ENCODE measurements around the gene ADARB2.

- TF ChIP-seq CTCF (IDR thresholded peaks at IDR 0.05) (no peak), POLR2A (IDR thresholded peaks at IDR 0.05) (no peak)
Observed at GRCh38 chr10:1625731-1626130, 111.6 kb downstream of the ADARB2 start.
